Activated naive CD8-positive, alpha-beta T cell (primary cell): ENCODE measurements around the gene KRTAP10-1.

Experiments
- H3K27ac Mint-ChIP-seq: one replicate; pipeline ENCODE4 v1.8.0; 2021; ENCODE audit warnings: mixed read lengths
- H3K27me3 Mint-ChIP-seq: one replicate; pipeline ENCODE4 v1.8.0; 2021; ENCODE audit warnings: mixed read lengths
- H3K36me3 Mint-ChIP-seq: one replicate; pipeline ENCODE4 v1.8.0; 2021; ENCODE audit warnings: mixed read lengths
- H3K4me1 Mint-ChIP-seq: one replicate; pipeline ENCODE4 v1.8.0; 2021; ENCODE audit warnings: low read depth, mixed read lengths
- H3K4me3 Mint-ChIP-seq: one replicate; pipeline ENCODE4 v1.8.0; 2021; ENCODE audit warnings: mild to moderate bottlenecking, mixed read lengths
- H3K9me3 Mint-ChIP-seq: one replicate; pipeline ENCODE4 v1.8.0; 2021; ENCODE audit warnings: low read depth, mixed read lengths

KRTAP10-1 gene

GRCh38 chr21:44520326-44521300 lies 19.4 kb downstream of the KRTAP10-1 start:
- no peaks in the 10 kb centered on the region for H3K4me1 Mint-ChIP-seq
- no peaks in the 10 kb centered on the region for H3K9me3 Mint-ChIP-seq
- H3K27me3 Mint-ChIP-seq, result no peaks in the 10 kb centered on the region
- no peaks in the 10 kb centered on the region for H3K36me3 Mint-ChIP-seq
- no peak overlapping the region for H3K27ac Mint-ChIP-seq
- no peak overlapping the region for H3K4me3 Mint-ChIP-seq

DNA sequence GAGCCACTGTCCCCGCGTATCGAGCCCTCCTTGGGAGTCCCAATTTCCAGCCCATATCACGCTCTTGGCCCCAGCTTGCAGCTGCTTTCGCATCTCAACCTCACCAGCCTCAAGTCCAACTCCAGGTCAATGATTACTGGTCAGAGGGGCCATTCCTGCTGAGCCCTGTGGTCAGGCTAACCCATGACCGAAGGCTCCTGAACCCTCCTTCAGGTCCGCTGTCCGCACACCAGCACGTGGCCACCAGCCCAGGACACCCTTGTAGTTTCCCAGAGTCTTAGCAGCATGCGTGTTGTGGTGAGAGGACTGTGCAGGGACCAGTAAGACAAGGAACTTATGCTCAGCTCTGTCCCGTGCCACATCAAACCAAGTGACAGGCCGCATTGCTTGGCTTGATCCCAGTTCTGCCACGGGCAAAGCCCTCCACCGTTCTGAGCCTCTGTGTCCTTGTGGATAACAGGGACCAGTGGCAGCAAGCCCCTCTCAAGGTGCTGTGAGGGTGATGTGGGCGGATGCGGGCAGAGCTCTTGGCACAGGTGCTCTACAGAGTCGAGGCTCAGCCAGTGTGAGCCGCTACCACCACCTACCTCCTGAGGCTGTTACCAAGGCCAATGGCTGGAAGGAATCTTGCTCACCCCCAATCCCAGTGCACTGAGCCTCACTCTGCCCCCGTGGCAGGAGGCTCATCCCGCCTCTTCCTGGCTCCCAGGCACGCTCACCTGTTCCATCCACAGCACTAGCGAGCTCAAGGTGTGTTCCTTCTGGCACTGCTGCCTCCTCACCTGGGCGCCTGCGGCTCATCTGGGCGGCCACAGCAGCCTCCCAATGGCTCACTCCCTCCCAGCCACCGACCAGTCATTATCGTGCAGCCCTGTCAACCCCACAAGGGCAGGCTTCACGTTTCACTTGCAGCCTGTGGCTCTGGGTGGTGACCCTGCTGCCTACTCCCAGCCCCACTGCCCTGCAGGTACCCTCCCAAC lies 20.4 kb downstream of the KRTAP10-1 start:
- Mint-ChIP-seq H3K4me1 (no peaks in the 10 kb centered on the region), H3K27me3 (no peaks in the 10 kb centered on the region), H3K9me3 (no peaks in the 10 kb centered on the region), H3K4me3 (no peak overlapping the region), H3K27ac (no peak overlapping the region), H3K36me3 (no peaks in the 10 kb centered on the region)

- Mint-ChIP-seq H3K27me3 (no peaks in the 10 kb centered on the region), H3K4me3 (no peak overlapping the region), H3K9me3 (no peaks in the 10 kb centered on the region), H3K27ac (no peak overlapping the region), H3K4me1 (no peaks in the 10 kb centered on the region), H3K36me3 (no peaks in the 10 kb centered on the region)
These were observed 21.3 kb downstream of the KRTAP10-1 start for GRCh38 chr21:44518686-44519085.

- Mint-ChIP-seq H3K4me3 (no peak overlapping the region), H3K27me3 (no peaks in the 10 kb centered on the region), H3K36me3 (no peaks in the 10 kb centered on the region), H3K9me3 (no peaks in the 10 kb centered on the region), H3K27ac (no peak overlapping the region), H3K4me1 (no peaks in the 10 kb centered on the region)
These were observed 22.7 kb downstream of the KRTAP10-1 start for GRCh38 chr21:44517175-44517899.

DNA sequence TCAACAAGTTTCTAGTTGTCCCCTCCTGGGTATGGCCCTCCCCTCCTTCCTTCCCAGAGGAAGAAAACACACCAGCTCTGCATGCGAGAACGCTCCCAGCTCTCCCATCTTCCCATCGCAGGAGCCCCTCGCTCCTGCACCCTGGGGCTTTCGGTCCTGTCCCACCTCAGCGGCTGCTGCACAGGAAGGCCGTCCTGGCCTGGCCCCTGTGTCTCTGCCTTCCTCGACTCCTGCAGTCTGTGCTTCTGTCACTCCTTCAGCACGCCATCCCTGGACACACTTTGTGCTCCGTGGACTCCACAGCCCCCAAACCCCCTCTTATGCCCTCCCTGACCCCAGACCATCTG lies 23.2 kb downstream of the KRTAP10-1 start:
- H3K9me3 Mint-ChIP-seq, result no peaks in the 10 kb centered on the region
- H3K27me3 Mint-ChIP-seq, result no peaks in the 10 kb centered on the region
- H3K36me3 Mint-ChIP-seq, result no peaks in the 10 kb centered on the region
- no peaks in the 10 kb centered on the region for H3K4me1 Mint-ChIP-seq
- no peak overlapping the region for H3K4me3 Mint-ChIP-seq
- no peak overlapping the region for H3K27ac Mint-ChIP-seq

- no peak overlapping the region for H3K27ac Mint-ChIP-seq
- H3K4me3 Mint-ChIP-seq, result no peak overlapping the region
- no peaks in the 10 kb centered on the region for H3K36me3 Mint-ChIP-seq
- no peaks in the 10 kb centered on the region for H3K4me1 Mint-ChIP-seq
- H3K27me3 Mint-ChIP-seq, result no peaks in the 10 kb centered on the region
- H3K9me3 Mint-ChIP-seq, result no peaks in the 10 kb centered on the region
These were observed 23.7 kb downstream of the KRTAP10-1 start for GRCh38 chr21:44516342-44516741.

- Mint-ChIP-seq H3K27ac (no peak overlapping the region), H3K4me1 (no peaks in the 10 kb centered on the region), H3K36me3 (no peaks in the 10 kb centered on the region), H3K27me3 (no peaks in the 10 kb centered on the region), H3K4me3 (no peak overlapping the region), H3K9me3 (no peaks in the 10 kb centered on the region)
These were observed 24.4 kb downstream of the KRTAP10-1 start for GRCh38 chr21:44515359-44516165.

DNA sequence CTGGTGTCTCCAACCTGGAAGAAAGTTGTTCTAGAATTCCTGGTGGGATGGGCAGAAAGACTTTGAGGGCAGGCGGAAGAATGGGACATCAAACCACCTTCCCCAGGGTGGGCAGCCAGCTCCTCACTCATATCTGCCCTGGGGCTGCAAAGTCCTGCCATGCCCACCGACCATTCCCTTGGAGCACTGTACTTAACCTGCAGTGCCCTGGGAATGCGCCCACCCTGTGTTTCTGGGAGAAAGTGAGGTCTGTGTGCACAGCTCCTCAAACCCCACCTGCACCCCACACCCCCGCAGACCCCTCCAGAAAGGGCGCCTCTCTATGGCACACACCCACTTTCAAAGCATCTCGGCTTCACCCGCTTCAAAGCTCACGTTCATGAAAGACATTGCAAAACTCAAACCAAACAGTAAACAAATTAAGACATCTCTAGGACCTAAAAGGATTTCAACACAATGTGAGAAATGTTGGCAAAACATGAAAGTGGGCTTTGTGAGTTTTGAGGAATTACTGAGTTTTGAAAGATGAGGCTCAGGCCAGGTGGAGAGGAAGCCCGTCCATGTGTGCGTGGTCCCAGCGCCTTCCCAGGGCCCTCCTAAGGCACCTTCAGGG lies 25.1 kb downstream of the KRTAP10-1 start:
- H3K36me3 Mint-ChIP-seq, result no peaks in the 10 kb centered on the region
- no peaks in the 10 kb centered on the region for H3K4me1 Mint-ChIP-seq
- no peaks in the 10 kb centered on the region for H3K9me3 Mint-ChIP-seq
- H3K27ac Mint-ChIP-seq, result no peak overlapping the region
- no peak overlapping the region for H3K4me3 Mint-ChIP-seq
- no peaks in the 10 kb centered on the region for H3K27me3 Mint-ChIP-seq

- H3K4me1 Mint-ChIP-seq, result no peaks in the 10 kb centered on the region
- no peaks in the 10 kb centered on the region for H3K36me3 Mint-ChIP-seq
- H3K27ac Mint-ChIP-seq, result no peak overlapping the region
- no peaks in the 10 kb centered on the region for H3K9me3 Mint-ChIP-seq
- no peaks in the 10 kb centered on the region for H3K27me3 Mint-ChIP-seq
- no peak overlapping the region for H3K4me3 Mint-ChIP-seq
These were observed 25.8 kb downstream of the KRTAP10-1 start for GRCh38 chr21:44514218-44514520.

GRCh38 chr21:44513389-44514217 lies 26.4 kb downstream of the KRTAP10-1 start:
- no peaks in the 10 kb centered on the region for H3K36me3 Mint-ChIP-seq

GRCh38 chr21:44512496-44513388 lies 27.3 kb downstream of the KRTAP10-1 start:
- Mint-ChIP-seq H3K27me3 (no peaks in the 10 kb centered on the region), H3K36me3 (no peaks in the 10 kb centered on the region), H3K9me3 (no peaks in the 10 kb centered on the region), H3K4me3 (no peak overlapping the region), H3K4me1 (no peaks in the 10 kb centered on the region), H3K27ac (no peak overlapping the region)

More at GRCh38 chr21:44513389-44514217, 26.4 kb downstream of the KRTAP10-1 start:
- no peaks in the 10 kb centered on the region for H3K9me3 Mint-ChIP-seq
- no peaks in the 10 kb centered on the region for H3K4me1 Mint-ChIP-seq
- H3K27ac Mint-ChIP-seq, result no peak overlapping the region
- H3K4me3 Mint-ChIP-seq, result no peak overlapping the region
- no peaks in the 10 kb centered on the region for H3K27me3 Mint-ChIP-seq

- Mint-ChIP-seq H3K36me3 (no peaks in the 10 kb centered on the region), H3K9me3 (no peaks in the 10 kb centered on the region), H3K27me3 (no peaks in the 10 kb centered on the region), H3K4me1 (no peaks in the 10 kb centered on the region), H3K27ac (no peak overlapping the region), H3K4me3 (no peak overlapping the region)
These were observed 28.1 kb downstream of the KRTAP10-1 start for GRCh38 chr21:44511938-44512275.
